HEK293T (cell line): ENCODE results near the gene ARHGAP9.

Experiments used
- ARNT ChIP-seq: fragments of 450-650 bp; IDR thresholded peaks from 2 replicates; pipeline ENCODE4 v1.6.1; 2017; ENCODE audit warnings: mild to moderate bottlenecking
- BHLHE40 ChIP-seq: fragments of 450-650 bp; IDR thresholded peaks from 2 replicates; pipeline ENCODE4 v1.6.1; 2016; ENCODE audit warnings: mild to moderate bottlenecking, moderate library complexity, borderline replicate concordance
- FOXK2 ChIP-seq: fragments of 450-650 bp; IDR thresholded peaks from 2 replicates; pipeline ENCODE4 v1.6.1; 2016; ENCODE audit warnings: mild to moderate bottlenecking
- HDGF ChIP-seq: fragments of 450-650 bp; IDR thresholded peaks from 2 replicates; pipeline ENCODE4 v1.6.1; 2017; ENCODE audit warnings: antibody characterized with exemption, borderline replicate concordance
- NFRKB ChIP-seq: fragments of 450-650 bp; IDR thresholded peaks from 2 replicates; pipeline ENCODE4 v1.6.1; 2016; ENCODE audit warnings: mild to moderate bottlenecking, moderate library complexity
- SP1 ChIP-seq: fragments of 450-650 bp; IDR thresholded peaks from 2 replicates; pipeline ENCODE4 v1.6.1; 2017
- SUZ12 ChIP-seq: fragments of 450-650 bp; IDR thresholded peaks from 2 replicates; pipeline ENCODE4 v1.6.1; 2016; ENCODE audit warnings: mild to moderate bottlenecking
- TF ChIP-seq, protein P1 (sequence below): fragments of 450-650 bp; IDR thresholded peaks from 2 replicates; pipeline ENCODE4 v1.6.1; 2016

DNA sequence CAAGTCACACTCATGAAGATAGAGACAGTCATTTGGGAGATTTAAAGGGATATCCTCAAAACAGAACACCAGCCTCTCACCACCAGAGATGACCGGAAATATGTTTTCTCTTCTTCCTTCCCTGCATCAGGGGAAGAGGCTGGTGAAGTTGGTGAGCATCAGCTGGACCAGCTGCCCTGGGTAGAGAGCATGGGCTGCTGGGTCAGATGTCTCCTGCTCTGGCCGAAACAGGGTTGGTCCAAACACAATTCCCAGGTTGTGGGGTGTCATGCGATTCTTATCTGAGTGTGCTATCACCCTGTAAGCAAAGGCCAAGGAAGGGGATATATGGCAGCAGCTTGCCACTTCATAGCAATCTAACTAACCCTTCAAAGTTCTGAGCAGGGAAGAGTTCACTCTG is 7.3 kb downstream of the ARHGAP9 start:
- TF ChIP-seq ARNT (no peak), FOXK2 (no peak), BHLHE40 (no peak), SUZ12 (no peak), HDGF (no peak), SP1 (no peak), NFRKB (no peak)
- TF ChIP-seq, protein P1, sequence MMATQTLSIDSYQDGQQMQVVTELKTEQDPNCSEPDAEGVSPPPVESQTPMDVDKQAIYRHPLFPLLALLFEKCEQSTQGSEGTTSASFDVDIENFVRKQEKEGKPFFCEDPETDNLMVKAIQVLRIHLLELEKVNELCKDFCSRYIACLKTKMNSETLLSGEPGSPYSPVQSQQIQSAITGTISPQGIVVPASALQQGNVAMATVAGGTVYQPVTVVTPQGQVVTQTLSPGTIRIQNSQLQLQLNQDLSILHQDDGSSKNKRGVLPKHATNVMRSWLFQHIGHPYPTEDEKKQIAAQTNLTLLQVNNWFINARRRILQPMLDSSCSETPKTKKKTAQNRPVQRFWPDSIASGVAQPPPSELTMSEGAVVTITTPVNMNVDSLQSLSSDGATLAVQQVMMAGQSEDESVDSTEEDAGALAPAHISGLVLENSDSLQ = no peak
